ENCODE results near the gene CACNA1I. TPM values are rescaled to one million over a fixed set of nuclear protein-coding genes. Genes with fewer than 3 reads are reported as not detected.

Gene CACNA1I
- total RNA-seq, 2 donors from 2014 or later: 0.69 to 1.0 TPM

- Histone ChIP-seq H3K9ac (ENCODE audit: low read depth in 2 of 2, low read length in 2 of 2) (no peak overlapping the region), H3K4me1 (no peaks in the 10 kb centered on the region), H3K4me3 (no peak overlapping the region), H3K36me3 (no peaks in the 10 kb centered on the region), H3K27ac (no peak overlapping the region), H3K9me3 (no peaks in the 10 kb centered on the region), H3K27me3 (no peaks in the 10 kb centered on the region)
- no peak for TF ChIP-seq CTCF (IDR thresholded peaks at IDR 0.05)
- DNase-seq: no peak
- intact Hi-C loops (cut with DNase I): no loop called here
Observed at GRCh38 chr22:39651053-39651996, 80.8 kb downstream of the CACNA1I start.

GRCh38 chr22:39652990-39653786 lies 82.6 kb downstream of the CACNA1I start:
- intact Hi-C loops (cut with DNase I): no loop called here
- H3K4me3 ChIP-seq: no peak overlapping the region
- H3K4me1 ChIP-seq: no peaks in the 10 kb centered on the region
- H3K9me3 ChIP-seq: no peaks in the 10 kb centered on the region
- H3K27me3 ChIP-seq: no peaks in the 10 kb centered on the region
- no peak for DNase-seq
- H3K27ac ChIP-seq: no peak overlapping the region
- no peak overlapping the region for H3K9ac ChIP-seq (ENCODE audit: low read depth in 2 of 2, low read length in 2 of 2)
- no peak for TF ChIP-seq CTCF (IDR thresholded peaks at IDR 0.05)
- H3K36me3 ChIP-seq: no peaks in the 10 kb centered on the region

GRCh38 chr22:39653787-39654077 lies 83.2 kb downstream of the CACNA1I start:
- no peak for DNase-seq
- Histone ChIP-seq H3K27ac (no peak overlapping the region), H3K4me1 (no peaks in the 10 kb centered on the region), H3K4me3 (no peak overlapping the region), H3K9me3 (no peaks in the 10 kb centered on the region), H3K36me3 (no peaks in the 10 kb centered on the region), H3K27me3 (no peaks in the 10 kb centered on the region), H3K9ac (ENCODE audit: low read depth in 2 of 2, low read length in 2 of 2) (no peak overlapping the region)
- TF ChIP-seq CTCF (IDR thresholded peaks at IDR 0.05): no peak
- intact Hi-C loops (cut with DNase I): no loop called here

GRCh38 chr22:39654131-39654926 lies 83.8 kb downstream of the CACNA1I start:
- no peak for DNase-seq
- Histone ChIP-seq H3K9me3 (no peaks in the 10 kb centered on the region), H3K36me3 (no peaks in the 10 kb centered on the region), H3K27me3 (no peaks in the 10 kb centered on the region), H3K9ac (ENCODE audit: low read depth in 2 of 2, low read length in 2 of 2) (no peak overlapping the region), H3K4me3 (no peak overlapping the region), H3K4me1 (no peaks in the 10 kb centered on the region), H3K27ac (no peak overlapping the region)
- intact Hi-C loops (cut with DNase I): no loop called here
- no peak for TF ChIP-seq CTCF (IDR thresholded peaks at IDR 0.05)

- no peak for TF ChIP-seq CTCF (IDR thresholded peaks at IDR 0.05)
- intact Hi-C loops (cut with DNase I): no loop called here
- H3K9ac ChIP-seq (ENCODE audit: low read depth in 2 of 2, low read length in 2 of 2): no peak overlapping the region
- no peak for DNase-seq
- H3K27ac ChIP-seq: no peak overlapping the region
- no peaks in the 10 kb centered on the region for H3K36me3 ChIP-seq
- H3K4me3 ChIP-seq: no peak overlapping the region
- no peaks in the 10 kb centered on the region for H3K4me1 ChIP-seq
- no peaks in the 10 kb centered on the region for H3K27me3 ChIP-seq
- no peaks in the 10 kb centered on the region for H3K9me3 ChIP-seq
Observed at GRCh38 chr22:39655004-39655579, 84.5 kb downstream of the CACNA1I start.
